ENCODE data around the gene FAM181B.
"Not testable (repeated sequence)": the region's sequence is repeated elsewhere in the genome, so short reads cannot be mapped to it uniquely, and the experiment has no call there.

The FAM181B gene

DNA sequence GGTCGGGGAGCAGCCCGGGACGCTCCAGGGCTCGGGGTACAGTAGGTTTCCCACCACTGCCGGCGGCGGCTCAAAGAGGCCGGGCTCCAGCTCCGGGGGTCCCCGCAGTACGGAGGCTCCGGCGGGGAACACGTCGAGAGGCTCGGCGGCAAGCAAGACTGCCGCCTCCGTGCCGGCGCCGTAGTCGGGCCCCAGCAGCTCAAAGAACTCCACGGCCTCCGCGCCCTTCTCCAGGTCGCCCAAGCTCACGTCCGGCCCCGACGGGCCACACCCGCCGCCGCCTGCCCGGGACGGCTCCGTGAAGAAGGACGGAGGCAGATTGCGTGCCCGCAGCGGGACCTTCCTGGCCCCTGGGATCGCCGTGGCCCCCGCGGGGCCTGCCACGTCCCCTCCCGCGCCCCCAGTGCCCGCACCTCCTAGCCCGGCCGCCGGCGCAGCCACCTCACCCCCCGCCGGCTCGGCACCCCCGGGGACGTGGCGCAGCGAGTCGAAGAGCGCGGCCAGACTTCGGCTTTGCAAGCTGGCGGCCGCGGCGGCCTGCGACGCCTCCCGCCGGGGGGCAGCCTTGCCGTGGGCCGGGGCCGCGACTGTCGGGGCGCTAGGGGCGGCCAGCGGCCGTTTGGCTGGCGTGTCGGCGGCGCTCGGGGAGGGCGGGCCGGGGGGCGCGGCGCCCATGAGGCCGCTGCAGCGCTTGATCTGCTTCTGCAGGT is 775 bp downstream of the FAM181B start:
- DNase-seq (ENCODE audit: extremely low read depth in 1 of 2, low read depth in 1 of 2) = no peak

DNA sequence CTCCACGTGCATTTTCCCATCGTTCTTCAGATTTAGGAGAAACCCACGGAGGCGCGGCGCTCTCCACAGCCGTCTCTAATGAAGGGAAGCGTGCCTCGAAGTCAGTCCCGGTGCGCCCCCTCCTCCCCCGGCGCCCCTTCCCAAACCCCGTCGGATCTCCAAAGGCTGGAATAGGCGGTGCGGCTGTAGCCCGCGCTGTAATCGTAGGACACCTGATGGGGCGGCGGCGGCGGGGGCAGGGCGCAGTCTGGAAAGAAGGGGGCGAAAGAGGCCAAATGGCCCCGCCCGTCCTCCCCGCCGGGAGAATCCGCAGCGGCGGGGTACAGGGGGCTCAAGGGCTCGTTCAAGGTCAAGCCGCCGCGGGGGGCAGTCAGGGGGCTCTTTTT is 1.3 kb downstream of the FAM181B start:
- no peak for DNase-seq (ENCODE audit: extremely low read depth in 1 of 2, low read depth in 1 of 2)

DNA sequence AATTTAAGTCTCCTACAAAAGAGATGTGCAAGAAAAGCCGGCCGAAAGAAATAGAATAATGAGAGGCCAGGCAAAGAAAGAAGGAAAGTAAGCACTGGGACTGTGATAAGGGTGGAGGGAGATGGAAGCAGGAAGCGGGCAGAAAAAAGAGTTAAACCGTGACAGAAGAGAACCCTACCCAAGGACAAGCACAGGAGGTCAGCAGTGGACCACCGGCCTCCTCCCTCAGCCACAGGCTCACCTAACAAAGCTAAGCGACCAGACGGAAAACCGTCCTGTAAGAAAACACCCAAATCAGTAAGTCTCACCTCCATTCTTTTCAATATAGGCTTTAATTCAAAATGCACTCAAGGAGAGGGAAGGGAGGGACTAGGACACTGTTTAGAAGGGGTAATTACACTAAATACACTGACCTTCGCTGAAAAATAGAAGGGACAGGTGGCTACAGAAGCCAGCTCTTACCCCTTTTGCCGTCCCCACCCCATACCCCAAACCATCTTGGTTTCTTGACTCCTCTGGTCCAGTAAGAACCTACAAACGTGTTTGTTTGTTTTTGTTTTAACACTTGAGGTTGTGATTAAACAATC is 1.9 kb downstream of the FAM181B start:
- no peak for DNase-seq (ENCODE audit: extremely low read depth in 1 of 2, low read depth in 1 of 2)

- no peak for DNase-seq (ENCODE audit: extremely low read depth in 1 of 2, low read depth in 1 of 2)
Observed at GRCh38 chr11:82730754-82731153, 2.9 kb downstream of the FAM181B start.

- DNase-seq (ENCODE audit: extremely low read depth in 1 of 2, low read depth in 1 of 2) = no peak
Observed at GRCh38 chr11:82730286-82730685, 3.4 kb downstream of the FAM181B start.

GRCh38 chr11:82724026-82724425 is 9.6 kb downstream of the FAM181B start:
- no peak for DNase-seq (ENCODE audit: extremely low read depth in 1 of 2, low read depth in 1 of 2)

DNA sequence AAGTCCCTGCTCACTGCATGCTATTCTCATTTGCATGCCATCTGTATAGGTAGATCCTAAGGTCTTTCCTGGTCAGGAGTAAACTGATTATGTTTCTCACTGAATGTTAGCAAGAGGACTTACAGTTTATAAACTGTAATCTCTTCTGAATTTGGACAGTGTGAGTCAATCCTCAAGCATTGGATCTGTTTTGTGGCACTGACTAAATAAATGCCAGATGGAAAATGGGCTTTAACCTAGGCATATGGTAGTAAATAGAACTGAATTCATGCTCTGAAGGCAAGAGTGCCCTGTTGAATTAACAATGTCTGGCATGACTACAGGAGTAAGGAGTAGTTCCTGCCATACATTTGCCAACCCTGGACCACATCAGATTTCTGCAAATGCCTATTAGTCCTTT is 11.4 kb downstream of the FAM181B start:
- no peak for DNase-seq (ENCODE audit: extremely low read depth in 1 of 2, low read depth in 1 of 2)

DNA sequence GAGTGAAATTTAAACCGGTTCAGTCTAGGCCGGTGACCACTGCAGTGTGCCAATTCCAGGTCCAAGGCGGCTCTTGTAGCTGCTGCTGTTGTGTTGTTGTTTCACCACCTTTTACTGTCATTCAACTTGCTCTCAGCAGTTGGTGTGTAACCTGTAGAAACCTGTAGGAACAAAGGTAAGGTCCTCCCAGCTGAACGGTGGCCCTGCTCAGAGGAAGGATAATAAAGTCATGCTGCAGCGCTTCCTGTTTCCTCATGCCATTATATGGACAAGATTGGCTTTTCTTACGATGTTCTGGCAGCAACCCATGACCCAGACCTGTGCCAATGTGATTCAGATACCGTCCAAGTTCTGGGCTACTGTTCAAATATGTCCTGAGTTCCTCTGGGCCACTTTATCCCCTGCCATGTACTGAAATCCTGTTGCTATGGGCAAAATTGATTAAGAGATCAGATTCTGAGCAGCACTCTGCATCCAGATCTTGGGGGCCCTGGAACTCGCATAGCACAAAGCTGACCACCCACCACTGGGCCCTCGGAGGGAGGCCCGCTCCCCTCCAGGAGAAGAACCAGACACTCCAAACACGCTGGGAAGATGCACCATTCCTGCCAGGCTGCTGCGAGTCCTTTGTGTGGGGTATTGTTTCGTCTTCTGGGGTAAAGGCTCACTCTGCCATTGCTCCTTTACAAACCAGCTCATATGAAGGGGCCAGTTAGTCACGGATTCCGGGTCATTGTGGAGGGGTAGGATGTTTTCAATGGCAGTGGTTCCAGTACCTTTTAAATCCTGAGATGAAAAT is 13.2 kb downstream of the FAM181B start:
- DNase-seq (ENCODE audit: extremely low read depth in 1 of 2, low read depth in 1 of 2) = no peak

GRCh38 chr11:82719361-82720105 is 14.1 kb downstream of the FAM181B start:
- DNase-seq (ENCODE audit: extremely low read depth in 1 of 2, low read depth in 1 of 2) = no peak

DNA sequence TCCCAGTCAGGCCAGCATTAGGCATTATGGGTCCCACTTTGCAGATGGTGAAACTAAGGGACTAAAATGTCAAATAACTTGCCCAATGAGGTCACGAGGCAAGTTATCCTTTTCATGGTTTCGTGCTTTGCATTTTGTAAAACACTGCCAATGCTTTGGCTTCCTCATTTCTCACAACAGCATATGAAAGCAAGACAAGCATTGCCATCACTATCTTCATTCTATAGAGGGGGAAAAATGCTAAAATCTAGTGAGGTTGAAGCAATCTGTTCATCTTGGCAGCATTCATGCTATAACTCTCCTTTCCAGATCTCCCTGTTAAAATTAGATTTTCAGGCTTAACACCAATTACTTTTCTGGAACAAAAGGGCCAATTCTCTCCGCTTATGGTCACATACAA is 14.8 kb downstream of the FAM181B start:
- no peak for DNase-seq (ENCODE audit: extremely low read depth in 1 of 2, low read depth in 1 of 2)

DNA sequence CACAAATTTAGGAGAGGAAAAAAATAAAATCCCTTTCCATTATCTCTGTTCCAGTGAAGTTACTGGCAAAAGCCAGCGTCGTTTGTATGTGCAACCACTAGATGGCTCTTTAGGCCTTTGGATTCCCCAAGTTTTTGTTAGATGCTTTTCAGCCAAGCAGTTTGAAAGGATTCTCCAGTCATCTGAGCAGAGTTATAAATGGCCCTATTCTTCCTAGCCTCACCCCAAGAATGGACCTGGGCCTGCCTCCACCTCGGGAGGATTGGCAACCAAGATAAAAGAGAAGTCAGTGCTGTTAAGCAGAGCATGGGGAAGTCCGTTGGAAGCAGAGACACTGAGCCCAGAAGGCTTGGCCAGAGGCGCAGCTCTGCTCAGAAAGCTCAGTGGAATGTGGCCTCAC is 15.4 kb downstream of the FAM181B start:
- no peak for DNase-seq (ENCODE audit: extremely low read depth in 1 of 2, low read depth in 1 of 2)

DNA sequence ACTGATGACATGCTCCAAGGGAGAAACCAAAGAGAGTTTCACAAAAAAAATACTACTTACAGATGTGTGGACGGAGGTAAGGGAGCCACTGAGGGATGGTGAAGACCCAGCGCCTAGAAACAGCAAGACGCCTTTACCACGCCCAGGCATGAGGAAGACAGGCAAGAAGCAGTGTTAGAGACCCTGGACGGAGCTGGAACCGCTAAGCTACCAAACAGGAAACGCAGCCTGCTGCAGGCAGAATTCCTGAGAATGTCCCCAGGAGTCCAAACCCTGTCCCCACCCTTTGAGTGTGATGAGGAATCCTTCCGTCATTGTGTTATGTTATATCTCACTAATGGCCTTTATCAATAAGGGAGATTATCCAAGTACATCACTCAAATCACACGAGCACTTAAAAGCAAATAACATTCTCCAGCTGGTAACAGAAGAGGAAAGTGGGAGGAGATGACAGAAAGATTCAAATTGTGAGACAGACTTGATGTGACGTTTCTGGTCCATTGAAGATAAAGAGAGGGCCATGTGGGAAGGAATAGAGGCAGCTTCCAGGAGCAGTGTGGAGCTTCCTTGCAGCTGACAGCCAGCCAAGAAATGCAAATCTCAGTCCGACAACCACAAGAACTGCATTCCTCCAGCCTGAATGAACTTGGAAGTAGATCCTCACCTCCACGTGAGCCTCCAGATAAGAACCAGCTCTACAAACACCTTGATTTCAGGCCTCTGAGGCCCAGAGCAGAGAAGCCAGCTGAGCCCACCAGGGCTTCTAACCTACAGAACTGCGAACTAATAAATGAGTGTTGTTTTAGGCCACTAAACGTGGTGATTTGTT is 19.1 kb downstream of the FAM181B start:
- no peak for DNase-seq (ENCODE audit: extremely low read depth in 1 of 2, low read depth in 1 of 2)

DNA sequence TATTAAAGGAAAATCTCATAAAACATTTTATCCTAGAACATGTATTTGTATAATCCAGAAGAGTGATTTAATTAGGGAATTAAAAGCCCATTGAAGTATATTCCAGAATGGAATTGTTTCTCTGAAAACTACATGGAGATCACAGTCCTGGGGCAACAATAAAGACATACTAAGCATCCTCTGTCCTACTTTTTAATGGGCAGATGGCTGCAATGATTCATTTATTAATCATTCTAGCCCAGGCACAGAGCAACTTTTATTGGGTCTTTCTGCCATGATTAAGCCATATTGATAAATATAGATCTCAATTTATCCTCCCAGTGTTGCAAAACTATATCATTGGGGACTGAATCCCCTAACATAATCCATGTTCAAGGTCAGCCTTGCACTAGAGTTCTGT is 22.0 kb downstream of the FAM181B start:
- no peak for DNase-seq (ENCODE audit: extremely low read depth in 1 of 2, low read depth in 1 of 2)

DNA sequence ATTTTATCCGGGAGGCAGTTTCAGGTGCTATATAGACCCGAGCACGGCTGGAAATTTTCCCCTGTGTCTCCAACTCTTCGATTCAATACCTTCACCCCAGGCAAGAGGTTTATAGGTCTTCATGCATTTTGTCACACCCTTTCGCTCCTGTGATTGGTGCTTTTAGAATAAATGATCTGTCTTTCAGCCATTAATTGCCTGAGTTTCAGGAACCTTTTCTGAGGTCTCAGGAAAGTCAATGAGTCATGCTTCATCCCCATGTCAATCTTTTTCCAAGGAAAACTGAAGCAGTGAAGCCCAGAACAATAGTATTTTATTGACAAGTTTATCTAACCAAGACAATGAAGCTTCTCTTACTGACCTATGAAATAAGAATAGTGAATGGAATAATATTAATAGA is 29.9 kb downstream of the FAM181B start:
- no peak for DNase-seq (ENCODE audit: extremely low read depth in 1 of 2, low read depth in 1 of 2)

DNA sequence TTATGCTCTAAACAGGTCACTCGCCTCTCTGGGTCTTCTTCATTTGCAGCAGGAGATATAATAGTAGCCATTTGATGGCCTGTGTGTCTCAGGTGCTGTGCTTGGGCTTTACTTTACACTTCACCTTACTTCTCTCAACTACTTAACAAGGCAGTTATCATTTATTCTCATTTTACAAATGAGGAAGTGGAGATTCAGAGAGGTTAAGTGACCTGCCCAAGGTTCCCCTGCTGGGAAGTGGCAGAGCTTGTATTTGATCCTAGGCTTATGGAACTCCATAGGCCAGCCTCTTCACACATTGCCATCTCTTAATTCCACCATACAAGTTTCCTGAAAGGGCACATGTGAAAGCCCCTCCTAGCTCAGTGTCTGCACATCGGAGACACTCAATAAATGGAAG is 30.4 kb downstream of the FAM181B start:
- DNase-seq (ENCODE audit: extremely low read depth in 1 of 2, low read depth in 1 of 2) = no peak

GRCh38 chr11:82701847-82702520 is 31.7 kb downstream of the FAM181B start:
- no peak for DNase-seq (ENCODE audit: extremely low read depth in 1 of 2, low read depth in 1 of 2)

- no peak for DNase-seq (ENCODE audit: extremely low read depth in 1 of 2, low read depth in 1 of 2)
Observed at GRCh38 chr11:82698576-82699352, 34.9 kb downstream of the FAM181B start.

GRCh38 chr11:82692981-82693380 is 40.7 kb downstream of the FAM181B start:
- no peak for DNase-seq (ENCODE audit: extremely low read depth in 1 of 2, low read depth in 1 of 2)

DNA sequence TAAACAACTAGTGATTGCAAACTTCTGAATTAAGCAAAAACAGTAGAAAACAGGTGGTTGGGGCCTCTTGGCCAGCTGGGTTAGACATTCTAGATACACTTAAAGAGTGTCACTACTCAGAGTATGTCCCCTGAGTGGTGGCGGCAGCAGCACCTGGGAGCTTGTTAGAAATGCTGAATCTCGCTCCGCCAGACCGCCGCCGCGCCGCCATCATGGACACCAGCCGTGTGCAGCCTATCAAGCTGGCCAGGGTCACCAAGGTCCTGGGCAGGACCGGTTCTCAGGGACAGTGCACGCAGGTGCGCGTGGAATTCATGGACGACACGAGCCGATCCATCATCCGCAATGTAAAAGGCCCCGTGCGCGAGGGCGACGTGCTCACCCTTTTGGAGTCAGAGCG is 44.3 kb downstream of the FAM181B start:
- not testable (repeated sequence) for DNase-seq (ENCODE audit: extremely low read depth in 1 of 2, low read depth in 1 of 2)
